MG63 (cell line): ENCODE data around the gene COPE. TPM values are rescaled to one million over a fixed set of nuclear protein-coding genes. Genes with fewer than 3 reads are reported as not detected.
"Not testable (repeated sequence)": the region's sequence is repeated elsewhere in the genome, so short reads cannot be mapped to it uniquely, and the experiment has no call there.

Source experiments
- DNase-seq: peaks from one replicate; pipeline ENCODE4 v3.0.0-alpha.2; 2020
- H3K27me3 ChIP-seq: fragments of 250-450 bp; sonication (Bioruptor Pico); 2 replicates; pipeline ENCODE4 v1.5.1; 2020; ENCODE audit warnings: mild to moderate bottlenecking, moderate library complexity
- H3K36me3 ChIP-seq: fragments of 250-450 bp; sonication (Bioruptor Pico); 2 replicates; pipeline ENCODE4 v1.5.1; 2020; ENCODE audit warnings: mild to moderate bottlenecking, moderate library complexity
- H3K4me3 ChIP-seq: fragments of 250-450 bp; sonication (Bioruptor Pico); 2 replicates; pipeline ENCODE4 v1.5.1; 2020; ENCODE audit warnings: mild to moderate bottlenecking, moderate library complexity
- H3K9me3 ChIP-seq: fragments of 250-450 bp; sonication (Bioruptor Pico); 2 replicates; pipeline ENCODE4 v1.5.1; 2020; ENCODE audit warnings: mild to moderate bottlenecking, moderate library complexity
- total RNA-seq: library from RNA; depleted of rRNA; stranded (reverse); fragments of >200 nt; shearing (Covaris generic); gene quantifications from 2 replicates; pipeline ENCODE4 v1.2.3, GENCODE V29; 2014; ENCODE audit warnings: low replicate concordance

The COPE gene
- total RNA-seq, 1 experiment from 2014 or later: 780 TPM

DNA sequence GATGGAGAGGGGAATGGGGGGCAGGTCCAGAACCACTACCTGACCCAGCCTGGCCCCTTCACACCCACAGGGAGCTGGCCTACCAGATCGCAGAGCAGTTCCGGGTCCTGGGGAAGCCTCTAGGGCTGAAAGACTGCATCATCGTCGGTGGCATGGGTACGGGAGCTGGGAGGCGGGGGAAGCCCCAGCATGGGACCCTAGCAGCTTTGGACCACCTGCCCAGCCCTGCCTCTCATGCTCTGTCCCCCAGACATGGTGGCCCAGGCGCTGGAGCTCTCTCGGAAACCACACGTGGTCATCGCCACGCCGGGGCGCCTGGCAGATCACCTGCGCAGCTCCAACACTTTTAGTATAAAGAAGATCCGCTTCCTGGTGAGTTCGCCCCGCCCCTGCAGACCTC is 2.4 kb upstream of the COPE start:
- Histone ChIP-seq H3K36me3 (peaks cover 63% of the 10 kb centered on the region), H3K4me3 (no peak overlapping the region), H3K9me3 (no peaks in the 10 kb centered on the region), H3K27me3 (no peaks in the 10 kb centered on the region)
- no peak for DNase-seq

DNA sequence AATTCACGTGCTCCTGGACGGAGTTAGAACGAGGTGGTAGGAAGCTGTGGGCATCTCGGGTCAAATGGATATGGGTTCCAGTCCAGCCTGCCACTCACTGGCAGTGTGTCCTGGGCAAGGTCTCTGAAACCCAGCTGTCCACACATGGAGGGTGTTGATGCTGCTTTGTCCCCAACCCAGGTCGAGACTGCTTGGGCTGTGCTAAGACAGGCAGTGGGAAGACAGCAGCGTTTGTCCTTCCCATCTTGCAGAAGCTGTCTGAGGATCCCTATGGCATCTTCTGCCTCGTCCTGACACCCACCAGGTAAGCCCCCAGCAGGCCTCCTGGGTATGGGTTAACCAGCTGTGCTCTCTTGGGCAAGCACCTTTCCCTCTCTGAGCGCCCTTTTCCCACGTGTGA is 1.2 kb upstream of the COPE start:
- peaks cover 64% of the 10 kb centered on the region for H3K36me3 ChIP-seq
- peak overlapping the region; percentile 96 for H3K4me3 ChIP-seq
- no peak for DNase-seq
- H3K9me3 ChIP-seq: no peaks in the 10 kb centered on the region
- H3K27me3 ChIP-seq: no peaks in the 10 kb centered on the region

DNA sequence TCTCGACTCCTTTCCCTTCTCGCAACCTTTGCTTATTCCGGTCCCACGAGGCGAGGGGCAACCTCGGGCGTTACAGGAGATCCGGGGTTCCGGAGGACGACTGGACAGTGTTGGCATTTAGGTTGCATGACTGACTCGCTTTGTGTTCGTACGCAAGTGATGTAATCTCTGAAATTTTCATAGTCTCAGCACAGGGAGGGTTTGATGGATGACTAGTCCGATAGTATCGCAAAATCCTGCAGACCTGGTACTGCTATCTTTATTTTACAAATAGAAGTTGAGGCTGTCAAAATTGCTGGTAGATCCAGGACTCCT is 670 bp upstream of the COPE start:
- peaks cover 64% of the 10 kb centered on the region for H3K36me3 ChIP-seq
- no peaks in the 10 kb centered on the region for H3K27me3 ChIP-seq
- DNase-seq: no peak
- no peaks in the 10 kb centered on the region for H3K9me3 ChIP-seq
- peak overlapping the region; percentile 96 for H3K4me3 ChIP-seq

DNA sequence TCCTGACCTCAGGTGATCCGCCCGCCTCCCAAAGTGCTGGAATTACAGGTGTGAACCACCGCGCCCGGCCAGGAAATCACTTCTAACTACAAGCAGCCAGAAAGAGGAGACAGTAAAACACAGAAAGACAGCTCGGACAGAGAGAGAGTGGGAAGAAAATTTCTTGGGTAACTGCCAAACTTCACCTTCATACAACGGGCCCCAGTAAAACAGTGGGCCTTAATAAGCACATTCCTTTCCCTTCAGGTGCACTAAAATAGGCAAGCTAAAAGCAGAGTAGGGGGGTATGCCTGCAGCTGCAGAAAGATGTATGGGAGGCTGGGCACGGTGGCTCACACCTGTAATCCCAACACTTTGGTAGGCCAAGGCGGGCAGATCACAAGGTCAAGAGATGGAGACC is 1.6 kb downstream of the COPE start:
- not testable (repeated sequence) for H3K9me3 ChIP-seq, DNase-seq, H3K27me3 ChIP-seq
- Histone ChIP-seq H3K4me3 (peak overlapping the region; percentile 96), H3K36me3 (peaks cover 65% of the 10 kb centered on the region)

DNA sequence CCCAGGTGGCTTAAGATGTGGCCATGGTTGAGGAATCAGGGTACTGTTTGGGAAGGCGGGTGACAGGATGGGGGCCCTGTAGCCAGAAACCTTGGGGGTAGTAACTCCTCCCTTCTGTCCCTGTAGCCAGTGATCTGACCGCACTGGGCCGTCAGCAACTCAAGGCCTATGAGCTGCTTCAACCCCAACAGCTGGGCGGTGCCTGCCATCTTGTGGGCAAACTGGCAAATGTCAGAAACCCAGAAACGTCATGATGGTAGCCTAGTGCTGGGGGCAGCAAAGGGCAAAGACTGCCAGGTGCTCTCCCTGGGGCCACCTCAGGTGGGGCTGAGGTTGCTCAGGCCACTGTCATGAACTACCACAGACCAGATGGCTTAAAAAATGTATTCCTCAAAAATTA is 3.5 kb downstream of the COPE start:
- no peaks in the 10 kb centered on the region for H3K9me3 ChIP-seq
- H3K36me3 ChIP-seq: peaks cover 67% of the 10 kb centered on the region
- peak; percentile 48 for DNase-seq
- no peaks in the 10 kb centered on the region for H3K27me3 ChIP-seq
- H3K4me3 ChIP-seq: no peak overlapping the region

DNA sequence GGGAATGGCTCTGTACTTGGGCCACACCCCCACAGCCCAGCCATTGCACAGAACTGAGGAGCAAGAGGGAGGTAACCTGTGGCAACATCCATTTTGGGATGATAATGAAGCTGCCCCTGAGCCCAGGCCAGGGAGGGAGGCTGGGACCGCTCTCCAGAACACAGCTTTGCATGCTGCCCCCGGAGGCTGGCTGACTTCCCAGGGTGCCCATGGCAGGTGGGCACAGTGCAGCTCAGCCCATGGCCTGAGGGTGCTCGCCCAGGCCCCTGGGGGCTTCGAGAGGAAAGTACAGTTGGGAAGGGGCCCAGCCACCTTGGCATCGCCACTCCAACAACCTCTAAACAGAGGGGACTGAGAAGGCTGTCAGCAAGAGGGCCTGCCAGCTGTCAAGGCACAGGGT is 5.7 kb downstream of the COPE start:
- no peaks in the 10 kb centered on the region for H3K9me3 ChIP-seq
- no peak for DNase-seq
- H3K4me3 ChIP-seq: no peak overlapping the region
- H3K27me3 ChIP-seq: no peaks in the 10 kb centered on the region
- peaks cover 84% of the 10 kb centered on the region for H3K36me3 ChIP-seq

DNA sequence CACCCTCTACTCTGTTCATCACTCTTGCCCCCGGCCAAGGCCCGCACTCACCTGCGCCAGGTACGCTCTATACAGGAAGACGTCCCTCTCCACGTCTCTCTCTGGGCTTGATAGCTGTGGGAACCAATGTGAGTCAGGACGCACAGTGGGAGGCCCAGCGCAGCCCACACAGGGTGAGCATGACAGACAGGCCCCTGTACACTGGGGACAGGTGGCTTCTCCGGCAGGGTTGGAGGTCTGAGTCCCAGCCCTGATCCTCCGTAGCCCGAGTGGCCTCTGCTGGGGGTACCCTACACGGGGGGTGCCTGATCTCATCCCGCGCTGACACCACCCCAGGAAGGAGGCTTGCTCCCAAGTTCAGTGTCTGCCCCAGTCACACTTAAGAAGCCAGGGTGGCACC is 6.3 kb downstream of the COPE start:
- peaks cover 90% of the 10 kb centered on the region for H3K36me3 ChIP-seq
- H3K27me3 ChIP-seq: no peaks in the 10 kb centered on the region
- no peak for DNase-seq
- no peaks in the 10 kb centered on the region for H3K9me3 ChIP-seq
- H3K4me3 ChIP-seq: no peak overlapping the region

DNA sequence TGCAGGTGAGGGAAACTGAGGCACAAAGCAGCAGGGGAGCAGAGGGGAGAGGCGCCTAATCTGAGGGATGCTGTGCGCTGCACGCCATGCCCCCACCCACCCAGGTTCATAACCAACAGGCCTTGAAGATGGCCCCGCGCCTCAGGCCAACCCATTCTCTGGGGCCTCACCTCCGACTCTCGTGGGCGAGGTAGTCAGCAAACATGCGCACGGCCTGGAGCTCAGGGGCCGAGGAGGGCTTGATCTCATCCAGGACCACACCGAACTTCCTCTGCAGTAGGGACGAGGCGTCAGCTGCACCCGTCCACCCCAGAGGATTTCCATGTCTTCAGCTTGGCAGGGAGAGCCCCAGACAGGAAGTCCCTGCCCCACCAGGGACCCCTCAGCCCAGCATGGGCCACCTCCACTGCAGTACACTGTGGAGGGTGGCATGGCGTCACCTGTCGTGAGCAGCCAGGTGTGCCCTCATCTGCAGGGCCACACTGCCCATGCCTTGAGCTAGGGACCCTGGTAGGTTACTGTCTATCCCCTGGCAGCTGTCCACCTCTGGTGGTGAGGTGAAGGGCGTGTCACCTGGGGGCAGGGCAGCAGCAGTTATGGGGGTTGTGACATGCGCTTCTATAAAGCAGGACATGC is 8.3 kb downstream of the COPE start:
- Histone ChIP-seq H3K9me3 (no peaks in the 10 kb centered on the region), H3K27me3 (no peaks in the 10 kb centered on the region), H3K36me3 (peaks cover 97% of the 10 kb centered on the region), H3K4me3 (no peak overlapping the region)
- DNase-seq: no peak

DNA sequence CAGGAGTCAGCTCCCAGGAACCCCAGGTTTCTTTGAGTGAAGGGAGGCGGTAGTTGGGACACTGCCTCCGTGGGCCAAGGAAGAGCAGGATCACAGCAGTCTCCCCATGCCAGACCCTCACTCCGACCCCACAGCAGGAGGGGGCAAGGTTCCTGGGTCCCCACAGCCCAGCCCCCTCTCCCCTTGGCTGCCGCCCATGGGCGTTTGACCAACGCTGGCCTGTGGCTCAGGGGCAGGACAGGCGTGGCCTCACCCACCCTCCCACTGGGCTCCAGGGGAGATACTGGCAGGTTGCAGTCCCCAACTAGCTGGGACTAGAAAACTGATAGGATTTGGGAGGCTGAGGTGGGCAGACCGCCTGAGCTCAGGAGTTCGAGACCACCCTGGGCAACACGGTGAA is 9.2 kb downstream of the COPE start:
- Histone ChIP-seq H3K36me3 (peaks cover 97% of the 10 kb centered on the region), H3K9me3 (no peaks in the 10 kb centered on the region), H3K27me3 (no peaks in the 10 kb centered on the region), H3K4me3 (no peak overlapping the region)
- DNase-seq: no peak

DNA sequence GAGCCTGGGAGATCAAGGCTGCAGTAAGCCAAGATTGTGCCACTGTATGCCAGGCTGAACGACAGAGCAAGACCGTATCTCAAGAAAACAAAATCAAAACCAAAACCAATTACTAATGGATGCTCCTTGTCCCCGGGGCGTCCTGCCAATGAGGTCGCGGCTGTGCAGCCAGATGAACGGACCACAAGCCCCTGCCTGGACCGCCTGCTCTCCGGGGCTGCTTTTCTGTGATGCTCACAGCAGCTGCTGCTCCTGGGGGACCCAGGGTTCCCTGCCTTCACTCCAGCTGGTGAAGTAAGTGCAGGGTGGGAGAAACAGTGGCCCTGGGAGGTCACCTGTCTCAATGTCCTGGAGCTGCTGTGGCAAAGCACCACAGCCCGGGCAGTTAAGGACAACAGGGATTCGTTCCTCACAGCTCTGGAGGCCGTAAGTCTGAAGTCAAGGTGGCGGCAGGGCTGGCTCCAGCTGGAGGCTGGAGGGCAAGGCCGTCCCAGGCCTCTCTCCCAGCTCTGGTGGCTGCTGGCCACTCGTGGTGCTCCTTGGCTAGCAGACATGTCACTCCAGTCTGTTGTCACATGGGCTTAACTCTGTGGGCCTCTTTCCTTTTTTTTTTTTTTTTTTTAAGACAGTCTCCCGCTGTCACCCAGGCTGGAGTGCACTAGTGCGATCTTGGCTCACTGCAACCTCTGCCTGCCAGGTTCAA is 10.1 kb downstream of the COPE start:
- DNase-seq: no peak
- H3K36me3 ChIP-seq: peaks cover 97% of the 10 kb centered on the region
- H3K9me3 ChIP-seq: no peaks in the 10 kb centered on the region
- no peak overlapping the region for H3K4me3 ChIP-seq
- no peaks in the 10 kb centered on the region for H3K27me3 ChIP-seq

DNA sequence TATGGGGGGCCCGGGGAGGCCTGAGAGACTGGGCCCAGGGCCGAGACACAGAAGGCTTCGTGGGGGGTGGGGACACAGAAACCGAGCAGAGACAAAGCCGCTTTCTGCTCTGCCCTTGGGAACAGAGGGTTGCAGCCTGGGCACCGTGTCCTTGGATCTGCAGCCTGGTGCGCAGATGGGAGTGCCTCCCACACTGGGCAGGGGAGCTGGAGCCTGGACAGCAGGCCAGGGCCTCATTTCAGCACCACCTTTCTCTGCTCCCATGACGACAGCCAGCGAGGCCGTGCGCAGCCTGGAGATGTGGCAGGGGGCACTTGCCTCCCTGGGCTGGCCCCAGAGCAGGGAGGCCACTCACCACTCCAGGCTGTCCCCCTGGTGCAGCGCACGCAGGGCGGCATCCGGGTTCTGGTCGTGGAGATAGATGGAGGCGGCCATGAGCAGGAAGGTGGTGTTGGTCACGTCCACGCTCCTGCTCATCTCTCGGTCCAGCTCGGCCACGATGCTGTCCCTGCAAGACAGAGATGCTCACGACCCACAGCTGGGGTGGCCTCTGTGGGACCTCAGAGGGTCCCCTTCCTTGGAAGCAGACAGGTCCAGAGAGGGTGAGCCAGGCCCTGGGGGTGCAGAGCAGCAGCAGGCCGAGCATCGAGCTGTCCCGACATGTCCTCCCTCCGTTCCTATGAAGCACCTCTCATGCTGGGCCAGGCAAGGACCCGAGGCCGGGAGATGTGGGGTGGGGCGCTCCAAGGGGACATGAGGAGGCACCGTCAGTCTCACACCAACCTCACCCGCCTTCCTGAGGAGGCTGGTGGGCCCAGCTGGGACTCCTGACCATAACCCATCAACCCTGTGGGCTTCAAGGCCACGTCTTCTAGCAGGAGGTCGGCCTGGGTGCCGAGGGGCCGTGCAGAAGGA is 12.3 kb downstream of the COPE start:
- no peak for DNase-seq
- Histone ChIP-seq H3K4me3 (no peak overlapping the region), H3K36me3 (peaks cover 93% of the 10 kb centered on the region), H3K9me3 (no peaks in the 10 kb centered on the region), H3K27me3 (no peaks in the 10 kb centered on the region)

DNA sequence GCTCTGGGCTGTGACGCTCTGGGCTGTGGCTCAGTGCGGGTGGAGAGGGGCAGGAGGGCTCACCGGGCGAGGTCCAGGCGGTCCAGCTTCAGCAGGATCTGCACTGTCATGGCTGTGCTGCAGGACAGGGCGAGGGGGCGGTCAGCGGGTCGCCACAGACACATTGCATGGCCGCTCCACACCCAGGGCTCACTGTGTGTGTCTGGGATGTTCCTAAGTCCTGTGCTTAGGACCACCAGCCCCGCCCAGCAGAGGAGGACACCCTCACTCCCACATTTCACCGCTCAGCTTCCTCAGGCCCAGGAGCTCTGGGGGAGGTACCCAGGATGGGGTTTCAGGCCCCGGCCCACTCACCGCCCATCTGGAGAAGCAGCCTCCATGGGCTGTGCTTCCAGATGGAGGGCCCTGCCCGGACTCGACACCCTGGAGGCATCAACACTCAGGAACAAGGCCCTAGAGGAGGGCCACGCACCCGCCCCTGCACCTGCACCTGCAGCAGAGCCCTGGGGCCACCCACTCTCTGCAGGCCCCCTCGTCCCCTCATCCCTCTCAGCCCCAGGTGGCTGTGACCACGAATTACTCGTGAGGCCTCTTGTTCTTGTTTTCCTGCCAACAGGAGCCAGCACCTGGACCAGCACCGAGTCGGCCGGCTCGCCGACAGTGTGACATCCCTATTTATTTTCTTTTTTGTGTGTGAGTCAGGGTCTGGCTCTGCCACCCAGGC is 13.5 kb downstream of the COPE start:
- H3K9me3 ChIP-seq: no peaks in the 10 kb centered on the region
- DNase-seq: no peak
- peaks cover 95% of the 10 kb centered on the region for H3K36me3 ChIP-seq
- no peaks in the 10 kb centered on the region for H3K27me3 ChIP-seq
- no peak overlapping the region for H3K4me3 ChIP-seq

DNA sequence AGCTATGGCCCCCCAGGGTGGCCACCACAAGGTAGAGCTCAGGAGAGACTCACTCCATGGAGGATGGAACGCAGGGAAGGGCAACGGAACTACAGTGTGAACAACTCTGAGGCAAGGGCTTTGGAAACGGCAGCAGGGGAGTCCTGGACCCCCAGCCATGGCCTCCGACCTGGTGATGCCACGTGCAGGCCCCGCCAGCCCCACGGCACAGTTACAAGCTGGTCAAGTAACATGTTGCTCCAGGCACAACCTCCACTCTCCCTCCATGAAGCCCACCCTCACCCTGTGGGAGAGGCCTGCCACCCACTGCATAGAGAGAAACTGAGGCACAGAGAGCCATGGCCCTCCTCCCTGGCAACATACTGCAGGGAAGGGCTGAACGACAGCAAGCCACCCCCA is 14.1 kb downstream of the COPE start:
- Histone ChIP-seq H3K27me3 (no peaks in the 10 kb centered on the region), H3K36me3 (peaks cover 95% of the 10 kb centered on the region), H3K9me3 (no peaks in the 10 kb centered on the region), H3K4me3 (no peak overlapping the region)
- DNase-seq: no peak

DNA sequence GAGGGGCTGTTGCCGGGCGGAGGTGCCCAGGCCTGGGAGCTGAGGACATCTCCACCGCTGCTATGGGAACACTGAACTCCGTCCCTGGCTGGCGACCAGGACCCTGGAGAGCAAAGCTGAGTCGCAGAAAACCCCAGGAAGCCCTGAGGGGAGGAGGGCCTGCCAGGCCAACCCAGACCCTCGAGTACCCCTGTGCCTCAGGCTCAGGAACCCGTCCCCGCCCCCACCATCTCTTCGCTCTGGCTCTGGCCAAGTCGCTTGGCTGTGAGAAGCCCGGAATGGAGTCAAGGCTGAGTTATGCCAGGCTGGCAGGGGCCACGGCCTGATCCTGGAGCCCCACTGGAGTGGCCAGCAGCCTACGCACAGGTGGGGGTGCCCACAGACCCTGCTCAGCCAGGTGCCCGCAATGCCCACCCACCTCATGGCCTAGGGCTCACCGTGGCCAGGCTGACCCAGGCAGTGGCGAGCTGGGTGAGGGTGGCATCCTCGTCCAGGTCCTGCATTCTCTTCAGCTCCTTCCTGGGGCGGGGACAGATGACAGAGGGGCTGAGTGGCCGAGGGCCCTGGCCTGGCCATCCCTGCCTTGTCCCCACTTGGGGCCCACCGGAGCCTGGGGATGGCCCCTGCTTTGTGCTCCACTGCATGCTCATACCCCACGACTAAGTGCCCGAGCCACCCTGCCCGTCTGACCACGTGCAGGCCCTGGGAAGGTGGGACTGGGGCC is 14.7 kb downstream of the COPE start:
- no peak for DNase-seq
- Histone ChIP-seq H3K9me3 (no peaks in the 10 kb centered on the region), H3K27me3 (no peaks in the 10 kb centered on the region), H3K4me3 (no peak overlapping the region), H3K36me3 (peaks cover 95% of the 10 kb centered on the region)

DNA sequence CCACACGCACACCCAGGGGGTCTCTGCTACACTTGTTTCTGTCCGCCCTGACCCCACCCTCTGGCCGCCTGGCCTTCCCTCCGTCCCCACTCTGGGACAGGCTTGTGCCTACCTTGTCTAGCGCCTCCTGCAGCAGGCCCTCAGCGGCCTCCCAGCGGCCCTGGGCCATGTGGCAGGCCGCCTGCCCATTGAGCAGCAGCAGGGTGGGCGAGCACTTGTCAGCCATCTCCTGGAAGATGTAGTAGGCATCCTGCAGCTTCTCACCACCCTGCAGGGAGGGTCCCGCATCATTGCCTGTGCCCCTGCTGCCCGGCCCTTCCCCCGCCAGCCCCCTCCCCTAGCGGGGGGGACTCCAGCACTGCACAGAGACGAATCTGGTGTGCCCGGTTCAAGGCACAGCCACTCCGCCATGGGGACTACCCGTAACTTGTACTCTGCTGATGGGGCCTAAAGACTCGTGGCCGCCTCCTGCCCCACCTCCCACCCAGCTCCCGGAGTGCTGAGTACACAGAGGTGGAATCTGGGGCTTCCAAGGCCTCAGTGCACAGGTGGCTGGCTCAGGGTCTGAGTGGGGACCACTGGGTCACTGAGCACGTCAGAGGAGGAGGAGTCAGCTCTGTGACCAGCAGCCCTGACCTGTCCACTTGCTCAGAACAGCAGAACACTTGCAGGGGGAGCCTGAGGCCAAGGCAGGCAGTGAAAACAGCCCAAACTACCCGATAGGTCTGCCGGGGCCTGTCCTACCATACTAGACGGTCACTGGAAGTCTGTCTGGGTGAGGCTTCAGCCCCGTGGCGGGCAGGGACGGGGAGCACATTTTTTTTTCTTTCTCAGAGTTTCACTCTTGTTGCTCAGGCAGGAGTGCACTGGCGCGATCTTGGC is 15.8 kb downstream of the COPE start:
- DNase-seq: no peak
- Histone ChIP-seq H3K9me3 (no peaks in the 10 kb centered on the region), H3K4me3 (no peak overlapping the region), H3K36me3 (peaks cover 96% of the 10 kb centered on the region), H3K27me3 (no peaks in the 10 kb centered on the region)

DNA sequence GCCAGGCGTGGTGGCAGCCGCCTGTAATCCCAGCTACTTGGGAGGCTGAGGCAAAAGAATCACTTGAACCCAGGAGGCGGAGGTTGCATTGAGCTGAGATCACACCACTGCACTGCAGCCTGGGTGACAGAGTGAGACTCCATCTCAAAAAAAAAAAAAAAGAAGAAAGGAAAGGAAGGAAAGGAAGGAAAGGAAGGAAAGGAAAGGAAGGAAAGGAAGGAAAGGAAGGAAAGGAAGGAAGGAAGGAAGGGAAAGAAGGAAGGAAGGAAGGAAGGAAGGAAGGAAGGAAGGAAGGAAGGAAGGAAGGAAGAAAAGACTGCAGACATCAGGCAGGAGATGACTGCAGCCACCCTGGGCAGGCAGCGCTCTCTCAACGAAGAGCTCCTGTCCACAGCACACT is 16.7 kb downstream of the COPE start:
- H3K27me3 ChIP-seq, H3K4me3 ChIP-seq, DNase-seq, H3K9me3 ChIP-seq: not testable (repeated sequence)
- peaks cover 87% of the 10 kb centered on the region for H3K36me3 ChIP-seq
